Type B pancreatic cell (in vitro differentiated cells): ENCODE data around the gene ANP32D. TPM values are rescaled to one million over a fixed set of nuclear protein-coding genes. Genes with fewer than 3 reads are reported as not detected.
"Not testable (repeated sequence)": the region's sequence is repeated elsewhere in the genome, so short reads cannot be mapped to it uniquely, and the experiment has no call there.

Experiments used
- DNase-seq: peaks from one replicate; pipeline ENCODE4 v3.0.0; 2021; ENCODE audit warnings: mixed read lengths; ENCODE audit not compliant: unreplicated experiment; ENCODE audit errors: extremely low spot score
- H3K27ac Mint-ChIP-seq: 2 replicates; pipeline ENCODE4 v1.8.0; 2021; ENCODE audit warnings: mild to moderate bottlenecking, mixed read lengths
- H3K27me3 Mint-ChIP-seq: 2 replicates; pipeline ENCODE4 v1.8.0; 2021; ENCODE audit warnings: mixed read lengths
- H3K36me3 Mint-ChIP-seq: 2 replicates; pipeline ENCODE4 v1.8.0; 2021; ENCODE audit warnings: mixed read lengths
- H3K4me1 Mint-ChIP-seq: one replicate; pipeline ENCODE4 v1.8.0; 2021; ENCODE audit warnings: mixed read lengths; ENCODE audit not compliant: unreplicated experiment
- H3K4me3 Mint-ChIP-seq: 2 replicates; pipeline ENCODE4 v1.8.0; 2021; ENCODE audit warnings: mild to moderate bottlenecking, mixed read lengths
- H3K9me3 Mint-ChIP-seq: 2 replicates; pipeline ENCODE4 v1.8.0; 2021; ENCODE audit warnings: mixed read lengths
- CTCF ChIP-seq: fragments of 200-600 bp; sonication (generic); conservative IDR thresholded peaks from 2 replicates; pipeline ENCODE4 v1.5.0; 2021; ENCODE audit warnings: antibody characterized with exemption, mild to moderate bottlenecking
- long read RNA-seq: library from polyadenylated mRNA; unstranded; transcript quantifications from one replicate; pipeline ENCODE4 v2.0.0, GENCODE V29; 2020
- total RNA-seq: library from RNA; stranded (reverse); gene quantifications from 2 replicates; pipeline ENCODE4 v1.2.1, GENCODE V29; 2021; ENCODE audit warnings: low replicate concordance

ANP32D gene
- total RNA-seq, result not detected in 2 replicates
- long read RNA-seq, result 0 reads

- H3K4me3 Mint-ChIP-seq, result no peak within 1 kb of the TSS
- no peak for DNase-seq
- no peaks in the 10 kb centered on the region for H3K27me3 Mint-ChIP-seq
- H3K36me3 Mint-ChIP-seq, result no peaks in the 10 kb centered on the region
- no peaks in the 10 kb centered on the region for H3K4me1 Mint-ChIP-seq
- H3K9me3 Mint-ChIP-seq, result peaks cover 12% of the 10 kb centered on the region
- H3K27ac Mint-ChIP-seq, result no peak within 1 kb of the TSS
- TF ChIP-seq CTCF, result no peak
Observed at GRCh38 chr12:48472259-48472658, at the start of gene ANP32D. TSS of gene ANP32D (plus strand) at chr12:48472559. CDS start at chr12:48472665, 106 bp downstream.

- Mint-ChIP-seq H3K36me3 (no peaks in the 10 kb centered on the region), H3K9me3 (peaks cover 4% of the 10 kb centered on the region), H3K4me3 (no peak overlapping the region), H3K27ac (no peak overlapping the region), H3K27me3 (peaks cover 3% of the 10 kb centered on the region), H3K4me1 (no peaks in the 10 kb centered on the region)
- TF ChIP-seq CTCF, result no peak
- DNase-seq, result no peak
Observed at GRCh38 chr12:48423171-48423570, 49.2 kb upstream of the ANP32D start.

DNA sequence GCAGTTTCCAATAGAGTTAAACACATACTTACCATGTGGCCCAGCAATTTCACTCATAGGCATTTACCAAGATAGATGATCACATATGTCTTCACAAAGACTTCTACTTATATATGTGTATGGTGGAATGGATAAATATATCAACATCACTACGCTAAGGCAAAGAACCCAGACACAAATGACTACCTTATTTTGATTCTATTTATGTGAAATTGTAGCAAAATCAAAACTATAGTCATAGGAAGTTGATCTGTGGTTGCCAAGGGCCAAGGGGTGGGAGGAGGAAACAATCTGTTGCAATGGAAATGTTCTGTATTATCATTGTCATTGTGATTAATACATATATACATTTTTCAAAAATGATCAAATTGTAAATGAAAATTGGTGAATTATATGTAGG lies 47.7 kb upstream of the ANP32D start:
- H3K4me1 Mint-ChIP-seq, result no peaks in the 10 kb centered on the region
- peaks cover 15% of the 10 kb centered on the region for H3K9me3 Mint-ChIP-seq
- H3K27ac Mint-ChIP-seq, result no peak overlapping the region
- no peak for DNase-seq
- H3K27me3 Mint-ChIP-seq, result peaks cover 6% of the 10 kb centered on the region
- no peak for TF ChIP-seq CTCF
- H3K36me3 Mint-ChIP-seq, result no peaks in the 10 kb centered on the region
- no peak overlapping the region for H3K4me3 Mint-ChIP-seq

GRCh38 chr12:48434016-48434415 lies 38.3 kb upstream of the ANP32D start:
- not testable (repeated sequence) for H3K27ac Mint-ChIP-seq, H3K36me3 Mint-ChIP-seq, H3K9me3 Mint-ChIP-seq

DNA sequence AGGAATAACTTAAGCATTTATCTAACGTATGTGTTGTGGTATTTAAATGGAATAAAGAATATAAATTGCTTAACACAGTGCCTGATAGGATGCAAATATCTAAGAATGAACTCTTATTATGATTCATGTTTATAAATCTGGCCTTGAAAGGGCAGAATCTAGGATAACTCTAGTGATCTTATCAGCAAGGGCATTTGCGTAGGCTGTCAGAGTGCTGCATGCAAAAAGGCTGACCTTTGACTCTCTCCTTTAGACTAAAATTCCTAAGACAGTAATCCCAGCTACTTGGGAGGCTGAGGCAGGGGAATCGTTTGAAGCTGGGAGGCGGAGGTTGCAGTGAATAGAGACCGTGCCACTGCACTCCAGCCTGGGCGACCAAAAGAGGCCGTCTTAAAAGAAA lies 31.3 kb upstream of the ANP32D start:
- H3K27ac Mint-ChIP-seq, result no peak overlapping the region
- H3K9me3 Mint-ChIP-seq, result no peaks in the 10 kb centered on the region
- H3K27me3 Mint-ChIP-seq, result peaks cover 9% of the 10 kb centered on the region
- H3K36me3 Mint-ChIP-seq, result no peaks in the 10 kb centered on the region
- no peaks in the 10 kb centered on the region for H3K4me1 Mint-ChIP-seq
- no peak for TF ChIP-seq CTCF
- no peak overlapping the region for H3K4me3 Mint-ChIP-seq
- DNase-seq, result no peak

More at GRCh38 chr12:48434016-48434415, 38.3 kb upstream of the ANP32D start:
- DNase-seq, H3K4me1 Mint-ChIP-seq, H3K4me3 Mint-ChIP-seq, H3K27me3 Mint-ChIP-seq: not testable (repeated sequence)

GRCh38 chr12:48442179-48442847 lies 30.0 kb upstream of the ANP32D start:
- no peak overlapping the region for H3K4me3 Mint-ChIP-seq
- peaks cover 11% of the 10 kb centered on the region for H3K27me3 Mint-ChIP-seq
- no peak for DNase-seq
- peak; percentile 32 for TF ChIP-seq CTCF
- H3K36me3 Mint-ChIP-seq, result no peaks in the 10 kb centered on the region
- H3K9me3 Mint-ChIP-seq, result no peaks in the 10 kb centered on the region
- H3K27ac Mint-ChIP-seq, result no peak overlapping the region
- no peaks in the 10 kb centered on the region for H3K4me1 Mint-ChIP-seq
